Effector memory CD4-positive, alpha-beta T cell (primary cell): ENCODE results near the gene JUNB.

Experiments
- DNase-seq, 3 donors: peaks; one replicate each; pipeline ENCODE4 v3.0.0-alpha.2; 2020
- H3K27ac ChIP-seq: 2 replicates; pipeline ENCODE4 v1.7.0; 2013; ENCODE audit warnings: mild to moderate bottlenecking, low read length, moderate library complexity; ENCODE audit not compliant: insufficient read depth, poor library complexity, severe bottlenecking
- H3K27me3 ChIP-seq: replicated peaks from 2 replicates; pipeline ENCODE4 v1.7.0; 2013; ENCODE audit warnings: mild to moderate bottlenecking, low read length; ENCODE audit not compliant: insufficient read depth, control insufficient read depth, poor library complexity, severe bottlenecking
- H3K36me3 ChIP-seq: 2 replicates; pipeline ENCODE4 v1.7.0; 2013; ENCODE audit warnings: mild to moderate bottlenecking, low read length, moderate library complexity; ENCODE audit not compliant: control insufficient read depth, insufficient read depth
- H3K4me1 ChIP-seq: 2 replicates; pipeline ENCODE4 v1.7.0; 2013; ENCODE audit warnings: low read length, mild to moderate bottlenecking; ENCODE audit not compliant: control insufficient read depth, insufficient read depth, poor library complexity, severe bottlenecking
- H3K4me3 ChIP-seq: 2 replicates; pipeline ENCODE4 v1.7.0; 2013; ENCODE audit warnings: low read length, low read depth, mild to moderate bottlenecking; ENCODE audit not compliant: insufficient read depth, poor library complexity, severe bottlenecking
- H3K9me3 ChIP-seq: 2 replicates; pipeline ENCODE4 v1.7.0; 2013; ENCODE audit warnings: mild to moderate bottlenecking, low read length, moderate library complexity; ENCODE audit not compliant: control insufficient read depth

JUNB gene

DNA sequence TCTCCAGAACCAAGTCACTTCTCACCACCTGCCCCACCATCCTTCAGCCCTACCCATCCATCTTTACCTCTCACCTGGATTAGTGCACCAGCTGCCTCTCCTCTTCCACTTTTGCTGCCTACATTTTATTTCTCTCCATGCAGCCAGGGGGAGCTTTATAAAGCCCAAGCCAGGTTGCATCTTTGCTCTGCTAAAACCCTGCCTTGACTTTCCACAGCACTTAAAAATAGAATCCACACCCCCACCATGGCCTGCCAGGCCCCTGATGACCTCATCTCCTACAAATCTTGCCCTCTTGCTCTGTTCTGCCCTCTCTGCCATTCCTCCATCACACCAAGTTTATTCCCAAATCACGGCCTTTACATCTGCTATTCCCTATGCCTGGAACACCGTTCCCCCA is 17.7 kb upstream of the JUNB start:
- peaks cover 20% of the 10 kb centered on the region for H3K4me1 ChIP-seq
- H3K36me3 ChIP-seq = no peaks in the 10 kb centered on the region
- DNase-seq = no peak

DNA sequence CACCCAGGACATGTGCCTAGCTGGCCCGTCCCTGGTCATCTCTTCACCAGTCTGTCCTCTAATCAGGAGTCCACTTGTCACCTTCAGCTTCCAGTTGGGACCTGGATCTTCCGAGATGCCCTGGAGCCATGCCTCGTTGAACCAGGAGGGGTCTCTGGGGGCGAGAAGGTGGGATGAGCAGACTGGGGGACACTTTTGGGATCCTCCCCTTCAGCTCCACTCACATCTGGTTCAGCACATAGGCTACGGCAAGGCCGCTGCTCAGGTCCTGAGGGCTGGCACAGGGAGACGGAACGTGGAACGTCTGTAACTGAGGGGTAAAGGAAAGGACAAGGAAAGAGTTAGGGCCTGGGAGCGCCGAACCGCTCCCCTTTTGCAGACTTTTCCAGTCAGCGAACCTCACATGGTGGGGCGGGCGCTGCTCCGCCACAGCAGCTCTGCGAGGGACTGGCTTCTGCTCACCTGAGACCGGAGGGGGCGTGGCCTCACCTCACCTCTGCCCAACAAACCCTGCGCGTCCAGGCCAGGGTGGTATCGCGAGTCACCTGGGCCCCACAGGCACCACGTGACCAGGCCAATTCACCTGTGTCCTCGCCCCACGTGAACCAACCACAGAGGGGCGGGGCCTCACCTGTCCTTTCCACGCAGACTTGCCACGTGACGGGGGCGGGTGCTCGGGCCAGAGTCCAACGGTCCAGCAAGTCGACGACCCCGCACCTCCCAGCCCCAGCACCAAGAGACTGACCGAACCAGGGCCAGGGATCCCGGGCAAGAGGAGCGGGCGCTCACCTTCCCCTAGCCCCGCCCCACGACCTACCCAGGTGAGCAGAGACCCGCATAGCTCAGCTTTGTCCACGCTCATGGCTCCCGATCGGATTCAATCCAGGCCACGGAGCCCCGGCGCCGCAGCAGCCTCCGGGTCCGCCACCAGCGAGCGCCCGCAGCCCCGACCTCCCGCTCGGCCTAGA is 16.4 kb upstream of the JUNB start, which contains the start of gene HOOK2:
Gene HOOK2 (minus strand): TSS at position 965 of the 968 bp plus-strand sequence. CDS start 103 bp downstream, at position 862.
- DNase-seq = peak; percentile 29 to 41 (median 31)
- H3K4me3 ChIP-seq = peak within 1 kb of the TSS; percentile 58
- no peaks in the 10 kb centered on the region for H3K36me3 ChIP-seq
- peaks cover 21% of the 10 kb centered on the region for H3K4me1 ChIP-seq
- H3K27me3 ChIP-seq = no peaks in the 10 kb centered on the region
- no peaks in the 10 kb centered on the region for H3K9me3 ChIP-seq
- H3K27ac ChIP-seq = peak within 1 kb of the TSS; percentile 71

More for the DNA sequence above, 17.7 kb upstream of the JUNB start:
- H3K4me3 ChIP-seq = no peak overlapping the region
- H3K27me3 ChIP-seq = no peaks in the 10 kb centered on the region
- H3K9me3 ChIP-seq = no peaks in the 10 kb centered on the region
- H3K27ac ChIP-seq = no peak overlapping the region

DNA sequence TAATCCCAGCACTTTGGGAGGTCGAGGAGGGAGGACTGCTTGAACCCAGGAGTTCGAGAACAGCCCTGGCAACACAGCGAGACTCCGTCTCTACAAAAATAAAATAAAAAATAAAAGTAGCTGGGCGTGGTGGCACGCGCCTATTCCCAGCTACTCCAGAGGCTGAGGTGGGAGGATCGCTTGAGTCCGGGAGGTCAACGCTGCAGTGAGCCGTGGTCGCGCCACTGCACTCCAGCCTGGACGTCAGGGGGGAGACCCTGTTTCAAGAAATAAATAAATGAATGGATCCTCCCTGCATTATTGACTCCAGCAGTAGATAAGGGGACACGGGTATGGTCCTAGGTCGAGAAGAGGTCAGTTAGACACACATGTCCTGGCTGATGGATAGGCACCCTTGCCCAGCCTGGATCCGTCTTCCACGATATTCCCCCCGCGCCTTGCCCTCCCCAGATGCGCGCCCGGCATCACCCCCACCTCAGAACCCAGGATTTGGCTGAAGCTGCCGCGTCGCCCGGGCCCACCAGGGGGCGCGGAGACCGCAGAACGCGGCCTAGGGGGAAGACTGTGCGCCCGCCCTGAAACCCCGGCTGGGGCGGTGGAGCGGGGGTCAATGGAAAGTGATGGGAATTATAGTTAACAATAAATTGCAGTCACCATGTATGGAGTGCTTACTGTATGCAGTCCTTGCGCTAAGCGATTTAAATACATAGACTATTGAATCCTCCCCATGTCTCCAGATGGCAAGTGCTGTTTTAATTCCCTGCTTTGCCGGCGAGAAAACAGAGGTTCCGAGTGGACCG is 13.9 kb upstream of the JUNB start:
- peak; percentile 58 to 70 (median 64) for DNase-seq
- Histone ChIP-seq H3K27me3 (no peaks in the 10 kb centered on the region), H3K9me3 (no peaks in the 10 kb centered on the region), H3K27ac (peak overlapping the region; percentile 87), H3K36me3 (no peaks in the 10 kb centered on the region), H3K4me1 (peaks cover 26% of the 10 kb centered on the region), H3K4me3 (peak overlapping the region; percentile 71)

DNA sequence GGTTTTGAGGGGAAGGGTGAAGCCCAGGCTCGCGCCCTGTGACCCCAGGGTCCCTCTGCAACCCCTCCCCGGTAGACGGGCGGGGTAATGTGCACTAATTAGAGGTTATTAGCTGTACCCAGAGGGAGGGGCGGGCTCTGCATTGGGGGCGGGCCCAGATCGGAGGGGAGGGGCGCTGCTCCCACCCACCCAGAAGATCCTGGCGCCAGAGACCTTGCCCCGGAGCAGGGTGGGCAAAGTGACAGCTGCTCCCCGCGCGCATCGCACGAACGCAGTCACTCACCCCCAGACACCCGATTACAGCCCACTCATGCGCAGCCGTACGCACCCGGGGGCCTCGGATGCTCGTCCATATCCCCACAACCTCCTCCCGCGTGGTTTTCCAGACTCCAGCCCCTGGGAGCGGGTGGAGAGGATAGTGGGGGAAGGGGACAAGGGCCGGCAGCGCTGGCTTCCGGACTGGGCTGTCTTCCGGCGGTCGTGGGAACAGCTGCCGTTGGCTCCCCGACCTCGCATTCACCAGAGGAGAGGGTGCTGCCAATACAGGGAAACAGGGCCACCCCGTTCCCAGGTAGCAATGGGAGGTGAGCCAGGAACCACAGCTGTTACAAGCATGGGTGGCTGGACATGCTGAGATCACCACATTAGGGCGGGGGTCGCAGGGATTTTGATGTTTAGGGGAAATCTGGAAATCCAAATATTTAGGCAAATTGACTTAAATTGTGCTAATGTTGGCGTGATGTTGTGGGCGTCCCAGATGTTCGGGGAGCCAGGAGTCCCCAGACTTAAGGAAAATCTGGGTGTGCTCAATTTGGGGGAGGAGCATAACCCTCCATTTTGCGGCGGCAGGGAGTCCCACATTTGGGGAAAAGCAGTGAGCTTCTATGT is 13.0 kb upstream of the JUNB start:
- H3K4me1 ChIP-seq = peaks cover 33% of the 10 kb centered on the region
- DNase-seq = peak in 1 of 3 donors; percentile 24

DNA sequence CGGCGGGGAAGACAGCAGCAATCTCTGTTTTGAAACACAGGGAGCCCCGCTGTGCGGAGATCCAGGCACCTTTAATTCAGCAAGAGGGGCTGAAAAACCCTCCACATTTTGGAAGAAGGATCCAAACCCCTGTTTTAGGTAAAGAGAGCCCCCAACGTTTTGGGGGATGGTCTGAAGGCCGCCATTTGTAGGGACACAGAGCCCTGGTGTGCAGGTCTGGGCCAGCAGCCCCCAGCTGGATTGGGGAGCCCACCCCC is 12.5 kb upstream of the JUNB start:
- H3K27me3 ChIP-seq = no peaks in the 10 kb centered on the region
- no peak for DNase-seq
- no peaks in the 10 kb centered on the region for H3K36me3 ChIP-seq
- no peaks in the 10 kb centered on the region for H3K9me3 ChIP-seq
- peak overlapping the region; percentile 71 for H3K4me3 ChIP-seq
- H3K27ac ChIP-seq = peak overlapping the region; percentile 87
- peaks cover 39% of the 10 kb centered on the region for H3K4me1 ChIP-seq

More for the DNA sequence above, 13.0 kb upstream of the JUNB start:
- H3K4me3 ChIP-seq = peak overlapping the region; percentile 71
- no peaks in the 10 kb centered on the region for H3K9me3 ChIP-seq
- no peaks in the 10 kb centered on the region for H3K27me3 ChIP-seq
- H3K27ac ChIP-seq = peak overlapping the region; percentile 87
- no peaks in the 10 kb centered on the region for H3K36me3 ChIP-seq

DNA sequence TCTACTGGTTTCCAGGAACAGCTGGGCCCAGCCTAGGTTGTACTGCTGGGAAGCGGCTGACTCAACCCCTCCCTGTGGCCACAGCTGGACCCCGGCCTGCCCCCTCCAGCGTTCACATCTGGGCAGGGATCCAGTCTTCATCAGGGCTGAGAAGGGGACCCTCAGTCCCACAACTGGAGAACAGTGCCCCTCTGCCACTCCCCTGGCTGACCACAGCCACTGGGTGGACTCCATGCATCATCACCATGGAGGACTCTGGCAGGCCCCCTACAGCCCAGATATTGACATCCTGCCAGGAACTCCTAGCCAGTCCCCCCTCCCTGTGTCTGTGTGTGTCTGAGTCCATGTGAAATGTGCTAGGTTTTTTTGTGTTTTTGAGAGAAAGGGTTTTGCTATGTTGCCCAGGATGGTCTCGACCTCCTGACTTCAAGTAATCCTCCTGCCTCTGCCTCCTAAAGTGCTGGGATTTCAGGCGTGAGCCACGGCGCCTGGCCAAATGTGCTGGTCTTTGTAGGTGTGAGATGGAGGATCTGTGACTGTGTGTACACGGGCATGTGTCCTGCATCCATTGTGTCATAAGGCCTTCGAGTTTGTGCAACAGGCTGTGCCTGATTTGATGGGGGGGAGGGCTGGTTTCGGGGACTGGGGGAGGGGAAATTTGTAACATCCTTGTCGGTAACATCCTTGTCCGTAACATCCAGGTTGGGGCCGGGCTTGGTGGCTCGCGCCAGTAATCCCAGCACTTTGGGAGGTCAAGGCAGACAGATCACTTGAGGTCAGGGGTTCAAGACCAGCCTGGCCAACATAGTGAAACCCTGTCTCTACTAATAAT is 11.9 kb upstream of the JUNB start:
- Histone ChIP-seq H3K27me3 (no peaks in the 10 kb centered on the region), H3K27ac (peak overlapping the region; percentile 87), H3K36me3 (no peaks in the 10 kb centered on the region), H3K4me3 (no peak overlapping the region), H3K9me3 (no peaks in the 10 kb centered on the region), H3K4me1 (peaks cover 45% of the 10 kb centered on the region)
- no peak for DNase-seq

DNA sequence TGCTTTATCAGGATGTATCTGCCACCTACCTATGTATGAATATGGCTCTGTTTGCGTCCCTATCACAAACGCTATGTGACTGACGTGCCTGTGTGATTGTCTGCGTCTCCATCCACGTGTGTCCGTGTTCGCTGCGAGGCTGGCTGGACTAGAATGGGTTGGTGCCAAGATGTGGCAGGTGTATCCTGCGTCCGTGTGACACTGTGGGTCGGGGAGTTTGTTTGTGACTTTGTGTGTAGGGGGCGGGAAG is 9.2 kb upstream of the JUNB start:
- Histone ChIP-seq H3K27me3 (no peaks in the 10 kb centered on the region), H3K27ac (peak overlapping the region; percentile 97), H3K4me1 (peaks cover 67% of the 10 kb centered on the region), H3K36me3 (no peaks in the 10 kb centered on the region), H3K9me3 (no peaks in the 10 kb centered on the region), H3K4me3 (no peak overlapping the region)
- DNase-seq = no peak

DNA sequence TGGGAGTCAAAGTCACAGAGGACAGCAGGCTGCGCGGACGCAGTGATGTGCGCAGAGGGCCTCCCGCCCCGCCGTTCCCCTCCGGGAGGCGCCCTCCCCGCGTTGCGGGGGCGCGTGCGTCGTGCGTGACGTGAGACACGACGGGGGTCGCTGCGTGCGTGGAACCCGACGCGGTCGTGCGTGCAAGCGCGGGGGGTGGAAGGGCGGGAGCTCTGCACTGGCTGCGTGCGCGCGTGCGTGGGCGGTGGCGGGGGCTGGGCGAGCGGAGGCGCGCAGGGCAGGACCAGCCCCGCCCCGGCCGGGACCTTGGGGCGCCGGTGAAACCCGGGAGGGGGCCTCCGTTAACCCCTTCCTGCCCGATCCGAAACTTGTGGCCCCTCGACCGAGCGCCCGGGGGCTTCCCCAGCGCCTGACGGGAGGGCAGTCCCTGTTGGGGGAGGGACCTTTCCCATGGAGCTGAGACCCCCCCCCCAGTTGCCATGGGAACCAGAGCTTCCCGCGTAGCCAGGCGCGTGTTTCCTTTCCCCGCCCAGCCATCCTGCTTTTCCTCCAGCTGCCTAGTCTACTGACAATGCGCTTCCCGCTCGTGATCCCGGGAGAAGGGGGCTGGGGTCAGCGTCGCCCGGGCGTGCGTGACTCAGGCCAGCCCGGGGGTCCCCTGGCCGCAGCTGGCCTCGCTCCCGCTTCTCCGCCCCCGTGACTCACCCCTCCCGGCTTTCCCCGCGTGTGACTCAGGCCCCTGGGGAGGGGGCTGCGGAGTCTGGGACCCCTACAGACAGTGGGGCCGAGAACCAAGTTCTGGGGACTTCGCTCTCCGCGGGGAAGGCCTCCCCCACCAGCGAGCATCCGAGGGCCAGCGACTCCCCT is 8.6 kb upstream of the JUNB start:
- Histone ChIP-seq H3K9me3 (no peaks in the 10 kb centered on the region), H3K27ac (peak overlapping the region; percentile 97), H3K4me3 (peak overlapping the region; percentile 45), H3K4me1 (peaks cover 62% of the 10 kb centered on the region), H3K27me3 (no peaks in the 10 kb centered on the region), H3K36me3 (no peaks in the 10 kb centered on the region)
- peak; percentile 89 to 94 (median 92) for DNase-seq
